Uterus (tissue), 2 donors: ENCODE results near the gene OR9G4.

Experiments used
- CTCF ChIP-seq, 4 experiments: fragments of 200-600 bp in 2 of 4; fragments of 450-650 bp in 2 of 4; sonication (generic) in 2 of 4; IDR thresholded peaks; one replicate each; pipeline ENCODE4 v1.5.1; 2016 to 2019; ENCODE audit warnings: antibody characterized with exemption in 4 of 4, mild to moderate bottlenecking in 2 of 4, moderate library complexity in 1 of 4
- POLR2A ChIP-seq, 2 donors: fragments of 450-650 bp; IDR thresholded peaks; one replicate each; pipeline ENCODE4 v1.6.1; 2016; ENCODE audit warnings: antibody characterized with exemption in 2 of 2, mild to moderate bottlenecking in 1 of 2, moderate library complexity in 1 of 2

GRCh38 chr11:56700242-56700913 is 48.1 kb downstream of the OR9G4 start:
- TF ChIP-seq CTCF (IDR thresholded peaks at IDR 0.05) (no peak), POLR2A (IDR thresholded peaks at IDR 0.05) (no peak)
